HAP-1 (cell line): ENCODE measurements around the gene PDP2.
A peak's percentile ranks its signal among the peaks of the same experiment; 100 is the strongest.

Source experiments
- DNase-seq, 2 experiments: peaks; one replicate each; pipeline ENCODE4 v3.0.0-alpha.2; 2016 to 2020; ENCODE audit warnings: low spot score in 2 of 2
- H3K27me3 ChIP-seq: fragments of 250-450 bp; sonication (Bioruptor Pico); 2 replicates; pipeline ENCODE4 v1.5.1; 2020; ENCODE audit warnings: low read depth, mild to moderate bottlenecking, moderate library complexity
- H3K36me3 ChIP-seq: fragments of 250-450 bp; sonication (Bioruptor Pico); replicated peaks from 2 replicates; pipeline ENCODE4 v1.5.1; 2020; ENCODE audit warnings: mild to moderate bottlenecking
- H3K4me1 ChIP-seq: fragments of 250-450 bp; sonication (Bioruptor Pico); 2 replicates; pipeline ENCODE4 v1.5.1; 2020; ENCODE audit warnings: mild to moderate bottlenecking
- H3K4me3 ChIP-seq: fragments of 250-450 bp; sonication (Bioruptor Pico); 2 replicates; pipeline ENCODE4 v1.5.1; 2020; ENCODE audit warnings: mild to moderate bottlenecking, moderate library complexity
- H3K9me3 ChIP-seq: fragments of 250-450 bp; sonication (Bioruptor Pico); 2 replicates; pipeline ENCODE4 v1.5.1; 2020; ENCODE audit warnings: mild to moderate bottlenecking, moderate library complexity
- in situ Hi-C: fragments of 300-500 bp; cut with MboI; formaldehyde crosslinking; loops from 3 replicates; pipeline ENCODE4 v1.14.3; 2020; ENCODE audit warnings: low sequenced_read_pairs, inconsistent platforms, mixed read lengths

PDP2 gene

GRCh38 chr16:66880288-66881013 lies at the start of gene PDP2:
PDP2 (plus strand) TSS chr16:66880515; CDS start chr16:66884285, 3,770 bp downstream.
- in situ Hi-C loops, result no loop called here
- H3K36me3 ChIP-seq, result peaks cover 14% of the 10 kb centered on the region

GRCh38 chr16:66832190-66832589 lies 48.1 kb upstream of the PDP2 start:
- H3K9me3 ChIP-seq, result no peaks in the 10 kb centered on the region
- H3K36me3 ChIP-seq, result peaks cover 7% of the 10 kb centered on the region
- no peak overlapping the region for H3K4me3 ChIP-seq
- H3K4me1 ChIP-seq, result peaks cover 10% of the 10 kb centered on the region
- H3K27me3 ChIP-seq, result peaks cover under 1% of the 10 kb centered on the region; the same call in 1 of the 2 replicates
- in situ Hi-C loops, result no loop called here
- DNase-seq, result no peak

More at GRCh38 chr16:66880288-66881013, at the start of gene PDP2:
- H3K9me3 ChIP-seq, result no peaks in the 10 kb centered on the region
- H3K27me3 ChIP-seq, result no peaks in the 10 kb centered on the region
- DNase-seq, result peak; percentile 93 to 98
- peaks cover 12% of the 10 kb centered on the region for H3K4me1 ChIP-seq
- H3K4me3 ChIP-seq, result peak within 1 kb of the TSS; percentile 88

GRCh38 chr16:66832661-66833305 lies 47.5 kb upstream of the PDP2 start:
- Histone ChIP-seq H3K9me3 (no peaks in the 10 kb centered on the region), H3K36me3 (peaks cover 2% of the 10 kb centered on the region; the same call in 1 of the 2 replicates), H3K27me3 (peaks cover 2% of the 10 kb centered on the region; the same call in 1 of the 2 replicates), H3K4me3 (no peak overlapping the region), H3K4me1 (peaks cover 7% of the 10 kb centered on the region; the same call in 1 of the 2 replicates)
- no peak for DNase-seq
- in situ Hi-C loops, result no loop called here

DNA sequence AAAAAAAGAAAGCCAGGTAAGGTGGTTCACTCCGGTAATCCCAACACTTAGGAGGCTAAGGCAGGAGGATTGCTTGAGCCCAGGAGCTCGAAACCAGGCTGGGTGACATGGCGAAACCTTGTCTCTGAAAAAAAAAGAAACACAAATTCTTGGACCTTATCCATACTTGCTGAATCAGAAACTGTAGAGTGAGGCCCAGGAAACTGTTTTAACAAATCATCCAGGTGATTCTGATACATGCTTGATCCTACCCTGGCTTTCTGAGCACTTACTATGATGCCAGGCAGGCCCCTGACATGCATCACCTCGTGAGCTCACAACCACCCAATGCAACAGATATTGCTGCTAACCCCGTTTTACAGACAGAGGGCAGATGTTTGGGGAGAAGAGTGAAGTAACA lies 45.6 kb upstream of the PDP2 start:
- in situ Hi-C loops, result no loop called here
- no peak overlapping the region for H3K4me3 ChIP-seq
- H3K9me3 ChIP-seq, result no peaks in the 10 kb centered on the region
- peaks cover 2% of the 10 kb centered on the region; the same call in 1 of the 2 replicates for H3K27me3 ChIP-seq
- no peak for DNase-seq
- H3K4me1 ChIP-seq, result no peaks in the 10 kb centered on the region; the same call in 1 of the 2 replicates
- H3K36me3 ChIP-seq, result no peaks in the 10 kb centered on the region

DNA sequence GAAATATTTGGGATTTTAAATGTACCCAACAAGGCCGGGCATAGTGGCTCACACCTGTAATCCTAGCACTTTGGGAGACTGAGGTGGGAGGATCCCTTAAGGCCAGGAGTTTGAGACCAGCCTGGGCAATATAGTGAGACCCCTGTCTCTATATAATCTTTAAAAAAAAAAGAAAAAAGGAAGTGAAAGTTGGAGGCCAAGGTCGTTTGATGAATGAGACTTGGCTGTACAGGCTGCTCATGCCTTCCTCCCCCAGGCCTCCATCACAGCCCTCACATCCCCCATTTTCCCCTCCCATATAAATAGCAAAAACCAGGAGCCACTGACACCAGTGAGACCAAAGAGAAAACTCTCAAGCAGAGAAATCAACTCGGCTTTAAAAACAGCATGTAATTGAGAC lies 39.4 kb upstream of the PDP2 start:
- Histone ChIP-seq H3K27me3 (peaks cover 31% of the 10 kb centered on the region), H3K9me3 (no peaks in the 10 kb centered on the region), H3K36me3 (no peaks in the 10 kb centered on the region), H3K4me1 (no peaks in the 10 kb centered on the region), H3K4me3 (no peak overlapping the region)
- DNase-seq, result no peak
- in situ Hi-C loops, result no loop called here

GRCh38 chr16:66841366-66841765 lies 38.9 kb upstream of the PDP2 start:
- peaks cover 35% of the 10 kb centered on the region for H3K27me3 ChIP-seq

GRCh38 chr16:66842765-66843164 lies 37.5 kb upstream of the PDP2 start:
- Histone ChIP-seq H3K27me3 (peaks cover 45% of the 10 kb centered on the region), H3K4me3 (no peak overlapping the region), H3K4me1 (no peaks in the 10 kb centered on the region), H3K36me3 (no peaks in the 10 kb centered on the region), H3K9me3 (no peaks in the 10 kb centered on the region)
- no peak for DNase-seq
- in situ Hi-C loops, result no loop called here

More at GRCh38 chr16:66841366-66841765, 38.9 kb upstream of the PDP2 start:
- no peak overlapping the region for H3K4me3 ChIP-seq
- no peaks in the 10 kb centered on the region for H3K36me3 ChIP-seq
- in situ Hi-C loops, result no loop called here
- H3K4me1 ChIP-seq, result no peaks in the 10 kb centered on the region
- no peak for DNase-seq
- H3K9me3 ChIP-seq, result no peaks in the 10 kb centered on the region

GRCh38 chr16:66843191-66843590 lies 37.1 kb upstream of the PDP2 start:
- no peak overlapping the region for H3K4me3 ChIP-seq
- no peaks in the 10 kb centered on the region for H3K36me3 ChIP-seq
- in situ Hi-C loops, result no loop called here
- no peaks in the 10 kb centered on the region for H3K9me3 ChIP-seq
- no peaks in the 10 kb centered on the region for H3K4me1 ChIP-seq
- DNase-seq, result no peak
- peaks cover 45% of the 10 kb centered on the region for H3K27me3 ChIP-seq

DNA sequence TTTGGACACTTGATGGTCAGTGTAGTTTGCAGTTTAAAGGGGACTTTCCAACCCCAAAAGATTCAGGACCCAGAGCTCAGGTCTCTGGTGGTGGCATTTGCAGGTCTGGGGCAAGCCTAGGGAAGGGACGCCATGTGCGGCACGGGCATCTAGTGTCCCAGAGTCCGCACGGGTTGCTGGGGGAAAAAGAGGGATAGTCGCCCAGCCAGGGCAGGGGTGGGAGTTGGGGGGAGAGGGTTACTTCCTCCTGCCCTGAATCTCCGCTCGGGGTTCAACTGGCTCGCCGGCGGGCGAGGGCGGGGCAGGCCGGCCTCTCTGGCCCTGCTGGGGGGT lies 36.3 kb upstream of the PDP2 start:
- Histone ChIP-seq H3K4me3 (no peak overlapping the region), H3K9me3 (no peaks in the 10 kb centered on the region), H3K36me3 (no peaks in the 10 kb centered on the region), H3K27me3 (peaks cover 45% of the 10 kb centered on the region), H3K4me1 (no peaks in the 10 kb centered on the region)
- in situ Hi-C loops, result no loop called here
- no peak for DNase-seq

DNA sequence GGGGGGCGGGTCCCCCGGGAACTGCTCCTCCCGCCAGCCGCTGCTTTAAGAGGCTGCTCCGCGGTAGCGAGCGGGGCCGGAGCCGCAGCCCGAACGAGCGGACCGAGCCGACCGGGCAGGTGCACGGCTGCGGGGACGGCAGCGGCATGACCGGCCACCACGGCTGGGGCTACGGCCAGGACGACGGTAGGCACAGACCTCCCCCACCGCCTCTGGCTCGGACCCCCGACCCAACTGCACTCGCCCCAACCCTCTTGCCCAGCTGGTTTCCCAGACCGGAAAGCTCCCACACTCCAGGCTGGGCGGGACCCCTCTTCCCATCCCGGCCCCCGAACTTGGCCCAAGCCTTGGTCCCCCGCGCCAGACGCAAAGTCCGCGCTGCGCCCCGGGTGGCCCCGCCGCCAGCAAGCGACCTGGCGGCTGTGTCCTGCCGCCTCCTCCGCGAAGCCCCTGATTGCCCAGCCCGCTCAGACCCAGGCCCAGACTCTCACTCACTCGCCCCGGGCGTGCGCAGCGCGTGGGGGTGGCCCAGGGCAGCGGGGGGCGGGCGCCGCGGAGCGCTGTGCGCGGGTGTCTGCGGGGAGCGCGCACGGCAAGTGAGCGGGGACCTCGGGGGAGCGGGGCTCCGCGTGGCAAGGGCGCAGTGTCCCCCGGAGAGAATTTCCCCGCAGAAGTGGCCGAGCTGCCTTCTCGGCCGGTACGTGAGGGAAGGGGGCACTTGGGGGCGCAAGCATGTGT lies 35.8 kb upstream of the PDP2 start, which contains the start of gene CA7:
TSS of gene CA7 (plus strand) at position 73 of the 738 bp plus-strand sequence. CDS start at position 147, 74 bp downstream.
- H3K36me3 ChIP-seq, result no peaks in the 10 kb centered on the region
- in situ Hi-C loops, result no loop called here
- no peaks in the 10 kb centered on the region for H3K4me1 ChIP-seq
- no peaks in the 10 kb centered on the region for H3K9me3 ChIP-seq
- H3K4me3 ChIP-seq, result peak within 1 kb of the TSS; percentile 26
- peaks cover 45% of the 10 kb centered on the region for H3K27me3 ChIP-seq
- DNase-seq, result no peak

DNA sequence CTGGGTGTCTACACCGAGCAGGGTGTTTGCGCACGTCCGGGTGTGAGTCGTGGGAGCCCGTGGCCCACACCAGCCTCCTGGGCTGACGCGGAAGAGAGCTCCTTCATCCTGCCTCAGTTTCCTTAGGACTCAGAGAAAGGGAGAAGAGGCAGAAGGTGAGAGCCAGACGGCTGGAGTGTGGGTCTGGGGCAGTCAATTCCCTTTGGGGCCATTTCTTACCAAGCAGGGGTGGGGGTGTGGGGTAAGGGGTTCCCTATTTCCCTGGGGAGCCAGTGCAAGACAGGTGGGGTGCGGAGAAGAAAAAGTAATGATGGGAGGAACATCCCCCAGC lies 35.3 kb upstream of the PDP2 start:
- Histone ChIP-seq H3K4me1 (no peaks in the 10 kb centered on the region), H3K9me3 (no peaks in the 10 kb centered on the region), H3K27me3 (peaks cover 45% of the 10 kb centered on the region), H3K36me3 (no peaks in the 10 kb centered on the region), H3K4me3 (peak overlapping the region; percentile 26)
- DNase-seq, result no peak
- in situ Hi-C loops, result no loop called here

DNA sequence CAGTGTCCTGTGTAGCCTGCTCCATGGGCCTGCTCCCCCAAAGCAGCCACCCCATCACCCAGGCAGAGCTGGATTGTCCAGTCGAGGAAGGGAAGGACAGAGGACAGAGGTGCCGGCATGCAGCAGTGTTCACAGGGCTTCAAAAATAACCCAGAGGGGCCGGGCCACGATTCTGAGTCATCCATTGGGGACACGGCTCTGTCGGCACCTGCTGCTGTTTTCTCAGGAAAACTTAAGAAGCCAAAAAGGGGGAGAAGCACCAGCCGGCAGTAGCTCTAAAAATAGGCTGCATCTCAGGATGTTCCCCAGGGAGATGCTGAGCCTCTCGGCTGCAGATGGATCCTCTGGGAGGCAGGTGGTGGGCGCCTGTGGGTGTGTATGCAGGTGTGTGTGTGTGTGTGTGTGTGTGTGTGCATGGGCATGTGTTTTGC lies 34.5 kb upstream of the PDP2 start:
- in situ Hi-C loops, result no loop called here
- H3K9me3 ChIP-seq, result no peaks in the 10 kb centered on the region
- no peaks in the 10 kb centered on the region for H3K4me1 ChIP-seq
- no peak for DNase-seq
- H3K36me3 ChIP-seq, result no peaks in the 10 kb centered on the region
- peaks cover 45% of the 10 kb centered on the region for H3K27me3 ChIP-seq
- H3K4me3 ChIP-seq, result no peak overlapping the region

DNA sequence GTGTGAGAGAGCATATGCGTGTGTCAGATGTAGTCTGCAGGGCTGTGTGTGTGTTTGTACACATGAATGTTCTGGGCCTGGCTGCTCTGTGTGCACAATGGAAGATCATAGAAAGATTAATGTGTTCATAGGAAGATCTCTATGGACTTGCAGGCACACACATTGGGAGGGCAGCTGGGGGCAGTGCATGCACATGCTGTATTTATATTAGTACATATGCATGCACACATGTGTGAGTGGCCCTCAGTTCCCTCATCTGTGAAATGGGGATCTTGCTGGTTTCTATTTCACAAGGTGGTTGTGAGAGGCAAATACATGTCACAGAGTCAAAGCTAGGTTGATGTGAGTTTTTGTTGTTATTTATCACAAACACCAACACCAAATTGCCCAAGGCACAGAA lies 34.0 kb upstream of the PDP2 start:
- in situ Hi-C loops, result no loop called here
- DNase-seq, result no peak
- Histone ChIP-seq H3K4me1 (no peaks in the 10 kb centered on the region), H3K4me3 (no peak overlapping the region), H3K9me3 (no peaks in the 10 kb centered on the region), H3K36me3 (no peaks in the 10 kb centered on the region), H3K27me3 (peaks cover 45% of the 10 kb centered on the region)

DNA sequence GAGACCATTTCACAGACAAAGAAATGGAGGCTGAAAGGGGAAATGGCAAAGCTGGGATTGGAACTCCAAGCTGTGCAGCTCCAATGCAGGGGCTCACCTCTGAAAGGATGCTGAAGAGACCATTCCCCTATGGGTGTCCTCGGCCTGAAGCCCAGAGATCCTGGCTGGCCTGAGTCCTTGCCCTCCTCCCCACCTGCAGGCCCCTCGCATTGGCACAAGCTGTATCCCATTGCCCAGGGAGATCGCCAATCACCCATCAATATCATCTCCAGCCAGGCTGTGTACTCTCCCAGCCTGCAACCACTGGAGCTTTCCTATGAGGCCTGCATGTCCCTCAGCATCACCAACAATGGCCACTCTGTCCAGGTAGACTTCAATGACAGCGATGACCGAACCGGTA lies 33.5 kb upstream of the PDP2 start:
- in situ Hi-C loops, result no loop called here

More for the DNA sequence above, 33.5 kb upstream of the PDP2 start:
- no peak for DNase-seq
- H3K9me3 ChIP-seq, result no peaks in the 10 kb centered on the region
- H3K27me3 ChIP-seq, result peaks cover 45% of the 10 kb centered on the region
- H3K4me3 ChIP-seq, result no peak overlapping the region
- H3K36me3 ChIP-seq, result no peaks in the 10 kb centered on the region
- H3K4me1 ChIP-seq, result no peaks in the 10 kb centered on the region
